HG03469 (cell line): ENCODE results near the gene FAM25G.
"Not testable (repeated sequence)": the region's sequence is repeated elsewhere in the genome, so short reads cannot be mapped to it uniquely, and the experiment has no call there.

ENCODE experiments used
- ATAC-seq: cut with Tn5 transposase; IDR thresholded peaks from one replicate; pipeline ENCODE4 v1.9.1; 2021; ENCODE audit warnings: mild to moderate bottlenecking, moderate library complexity, moderate number of reproducible peaks; ENCODE audit not compliant: unreplicated experiment

Gene FAM25G

DNA sequence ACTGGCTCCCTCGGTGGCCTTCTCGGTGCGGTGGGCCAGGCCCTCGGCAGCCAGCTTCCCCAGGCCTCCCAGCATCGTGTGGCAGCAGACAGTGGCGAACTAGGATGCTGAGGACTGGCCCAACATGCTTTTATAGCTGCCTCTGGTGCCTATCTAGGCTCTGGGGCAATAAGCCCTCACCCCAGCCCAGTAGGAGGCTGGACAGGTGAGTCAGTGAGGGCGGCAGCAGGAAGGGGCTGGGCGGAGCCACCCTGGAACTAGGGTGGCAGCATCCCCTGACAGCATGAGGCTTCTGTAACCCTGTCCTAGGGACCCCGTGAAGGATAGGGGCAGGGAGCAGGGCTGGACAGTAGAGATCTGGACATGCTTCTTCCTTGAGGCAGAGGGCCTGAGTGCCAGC is at the start of gene FAM25G:
FAM25G (minus strand) TSS at position 101 of the 400 bp plus-strand sequence; CDS start at position 75, 26 bp downstream.
- ATAC-seq: not testable (repeated sequence)

DNA sequence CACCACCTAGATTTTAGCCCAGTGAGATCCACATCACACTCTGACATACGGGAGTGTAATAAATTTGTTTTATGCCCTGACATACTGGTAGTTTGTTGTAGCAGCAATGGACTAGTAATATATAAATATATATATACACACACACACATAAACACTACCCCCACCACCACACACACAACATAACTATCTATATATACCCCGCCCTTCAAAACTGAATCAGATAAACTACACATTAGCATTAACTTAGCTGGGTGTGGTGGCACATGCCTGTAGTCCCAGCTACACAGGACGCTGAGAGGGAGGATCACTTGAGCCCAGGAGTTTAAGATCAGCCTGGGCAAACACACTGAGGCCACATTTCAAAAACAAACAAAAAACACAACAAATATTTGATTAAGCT is 44.9 kb upstream of the FAM25G start:
- not testable (repeated sequence) for ATAC-seq

DNA sequence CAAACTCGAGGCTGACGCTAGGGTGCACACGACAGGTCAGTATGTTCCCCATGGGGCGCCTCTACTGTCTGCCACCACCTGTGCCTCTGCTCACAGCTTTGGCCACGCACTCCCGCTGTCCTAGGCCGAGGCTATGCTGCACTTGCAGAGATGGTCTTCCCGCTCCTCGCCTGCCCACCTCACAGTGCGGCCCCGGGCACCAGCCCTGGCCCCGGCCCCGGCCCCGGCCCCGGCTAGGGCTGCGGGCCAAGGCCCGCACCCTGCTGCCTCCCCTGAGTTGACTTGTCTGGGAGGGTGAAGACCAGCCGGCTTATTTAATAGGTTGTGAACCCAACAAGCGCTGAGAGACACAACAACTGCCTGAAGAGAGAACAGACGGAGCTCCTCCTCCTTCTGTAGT is 32.0 kb upstream of the FAM25G start, which contains the start of gene AGAP9:
AGAP9 (minus strand) TSS at position 164 of the 400 bp plus-strand sequence; CDS start at position 52, 112 bp downstream.
- not testable (repeated sequence) for ATAC-seq

GRCh38 chr10:47502313-47502712 is 10.8 kb upstream of the FAM25G start:
- ATAC-seq: not testable (repeated sequence)

DNA sequence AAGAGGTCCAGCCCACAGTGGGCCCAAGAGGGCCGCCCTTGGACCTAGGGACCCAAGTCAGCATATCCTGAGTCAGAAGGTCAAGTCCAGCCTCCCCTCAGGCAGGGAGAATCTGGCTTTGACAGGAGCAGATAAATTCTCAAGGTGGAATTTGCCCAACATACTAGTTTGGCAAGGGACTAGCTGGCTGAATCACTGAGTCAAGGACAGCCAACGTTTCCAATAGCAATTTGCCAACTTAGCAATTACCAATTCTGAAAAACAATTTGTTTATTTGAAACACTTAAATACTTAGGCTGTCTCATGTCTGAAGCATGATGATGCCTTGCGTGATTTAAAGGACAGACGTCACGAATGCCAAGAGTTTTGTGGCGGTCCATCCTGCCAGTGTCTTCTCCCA is 2.7 kb upstream of the FAM25G start:
- not testable (repeated sequence) for ATAC-seq

- not testable (repeated sequence) for ATAC-seq
These were observed 1.9 kb downstream of the FAM25G start for GRCh38 chr10:47489630-47490029.

GRCh38 chr10:47485943-47486342 is 5.6 kb downstream of the FAM25G start:
- not testable (repeated sequence) for ATAC-seq

GRCh38 chr10:47484786-47485185 is 6.7 kb downstream of the FAM25G start:
- not testable (repeated sequence) for ATAC-seq

GRCh38 chr10:47483923-47484322 is 7.6 kb downstream of the FAM25G start, which contains the start of gene ANXA8:
Gene ANXA8, minus strand, starts transcription at chr10:47484115. Its CDS starts 182 bp downstream, at chr10:47483933.
- ATAC-seq: not testable (repeated sequence)

DNA sequence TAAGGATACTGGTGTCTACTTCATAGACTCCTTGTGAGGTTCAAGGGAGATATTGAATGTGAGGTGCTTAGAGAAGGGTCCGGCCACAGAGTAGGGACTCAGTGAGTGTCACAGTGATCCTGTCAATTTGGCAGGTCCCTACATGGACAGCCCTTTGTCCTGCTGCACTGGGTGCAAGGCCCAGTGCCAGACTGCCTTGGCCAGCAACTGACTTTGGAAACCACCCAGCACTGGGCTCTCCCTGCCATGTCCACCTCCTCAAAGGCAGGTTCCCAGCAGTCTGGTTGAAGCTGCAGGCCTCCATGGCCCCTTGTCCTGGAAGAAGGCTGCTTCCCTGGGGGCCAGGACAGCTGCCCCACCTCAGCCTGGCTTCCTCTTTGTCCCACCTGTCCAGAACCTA is 9.1 kb downstream of the FAM25G start:
- ATAC-seq: not testable (repeated sequence)

- not testable (repeated sequence) for ATAC-seq
These were observed 9.7 kb downstream of the FAM25G start for GRCh38 chr10:47481768-47482181.

GRCh38 chr10:47481182-47481766 is 10.2 kb downstream of the FAM25G start:
- not testable (repeated sequence) for ATAC-seq

DNA sequence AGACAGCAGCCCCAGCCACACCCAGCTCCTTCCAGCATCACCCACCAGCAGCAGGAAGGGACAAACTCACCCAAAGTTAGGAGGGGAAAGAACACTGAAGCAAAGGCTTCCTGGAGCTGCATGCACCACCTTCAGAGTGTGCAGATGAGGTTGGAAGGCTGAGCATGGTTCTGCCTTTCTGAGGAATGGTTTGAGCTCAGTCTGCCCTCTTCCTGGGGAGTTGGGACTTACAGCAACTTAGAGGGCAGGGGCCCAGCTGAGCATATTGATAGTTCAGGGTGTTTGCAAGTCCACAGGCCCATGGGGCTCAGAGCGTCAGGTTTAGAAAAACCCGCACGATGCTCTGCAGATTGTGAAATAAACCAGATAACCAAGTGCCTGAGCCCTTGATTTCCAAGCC is 11.4 kb downstream of the FAM25G start:
- not testable (repeated sequence) for ATAC-seq

GRCh38 chr10:47478114-47478513 is 13.4 kb downstream of the FAM25G start:
- ATAC-seq: not testable (repeated sequence)

DNA sequence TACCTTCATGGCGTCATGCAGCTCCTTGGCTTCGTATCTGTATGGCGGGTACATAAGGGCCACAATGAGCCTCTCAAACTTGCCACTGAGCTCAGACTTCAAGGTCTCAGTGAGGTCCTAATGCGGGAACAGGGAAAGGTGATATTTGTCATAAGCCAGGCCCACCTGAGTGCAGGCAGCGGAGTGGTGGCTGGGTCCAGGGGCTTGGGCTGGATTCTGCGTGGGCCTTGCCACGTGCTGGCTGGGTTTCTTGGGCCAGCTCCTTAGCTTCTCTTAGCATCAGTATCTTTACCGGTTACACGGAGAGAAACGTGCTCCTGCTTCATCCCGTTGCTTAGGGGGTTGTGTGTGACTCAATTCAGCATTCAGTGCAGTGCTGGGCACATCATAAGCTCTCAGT is 14.4 kb downstream of the FAM25G start:
- ATAC-seq: not testable (repeated sequence)

- not testable (repeated sequence) for ATAC-seq
These were observed 16.4 kb downstream of the FAM25G start for GRCh38 chr10:47475101-47475500.

- not testable (repeated sequence) for ATAC-seq
These were observed 18.0 kb downstream of the FAM25G start for GRCh38 chr10:47473516-47473915.

- ATAC-seq: peak; percentile 65
These were observed 18.9 kb downstream of the FAM25G start for GRCh38 chr10:47472647-47473046.

DNA sequence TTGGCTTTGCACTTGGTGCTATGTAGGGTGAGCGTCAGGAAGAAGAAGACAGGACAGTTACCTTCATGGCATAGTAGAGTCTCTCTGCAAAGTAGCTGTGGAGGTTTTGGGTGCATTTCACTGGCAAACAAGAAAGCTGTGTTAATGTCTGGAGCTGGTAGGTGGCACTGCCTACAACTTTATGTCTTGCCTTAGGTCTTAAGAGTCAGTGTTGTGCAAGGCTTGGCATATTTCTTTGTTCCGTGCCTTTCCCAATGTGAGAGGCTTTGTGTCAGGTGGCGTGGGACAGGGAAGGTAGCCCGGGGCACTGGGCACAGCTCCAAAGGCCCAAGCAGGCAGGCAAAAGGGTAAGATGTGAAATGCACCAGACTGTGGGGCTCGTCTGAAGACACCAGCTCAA is 19.4 kb downstream of the FAM25G start:
- not testable (repeated sequence) for ATAC-seq

DNA sequence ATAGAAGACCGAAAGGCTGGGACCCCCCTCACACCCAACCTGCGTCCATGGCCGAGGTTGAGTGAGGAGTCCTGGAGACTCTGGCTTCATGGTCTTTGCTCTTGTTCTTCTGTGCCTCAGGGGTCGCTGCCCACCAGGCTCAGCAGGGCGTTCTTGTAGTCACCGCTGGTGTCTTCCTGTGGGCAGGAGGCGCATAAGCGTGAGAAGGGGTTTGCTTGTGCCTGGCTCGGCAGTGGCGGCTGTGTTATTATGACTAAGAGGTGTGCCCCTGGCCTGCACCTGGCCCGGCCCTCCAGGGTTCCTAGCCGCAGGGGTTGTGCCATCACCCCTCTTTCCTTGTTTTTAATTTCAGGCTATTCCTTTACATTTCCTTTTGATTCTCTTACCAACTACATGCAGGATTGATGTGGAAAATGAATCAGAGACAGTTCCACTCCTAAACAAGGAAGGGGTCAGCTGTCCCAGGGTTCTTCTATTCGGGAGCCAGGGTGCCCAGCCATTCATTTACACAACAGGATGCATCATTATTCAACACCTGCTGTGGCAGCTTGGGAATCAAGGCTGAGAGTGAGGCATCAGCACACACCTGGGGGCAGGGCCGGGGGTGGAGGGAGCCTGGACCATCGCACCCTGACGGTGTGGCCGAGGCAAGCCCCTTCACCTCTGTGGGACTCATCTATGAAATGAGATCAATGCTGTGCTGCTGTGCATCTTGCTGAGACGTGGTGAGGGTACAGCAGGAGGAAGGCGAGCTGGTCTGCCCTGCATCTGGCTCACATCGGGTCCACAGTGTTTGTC is 22.6 kb downstream of the FAM25G start:
- not testable (repeated sequence) for ATAC-seq

DNA sequence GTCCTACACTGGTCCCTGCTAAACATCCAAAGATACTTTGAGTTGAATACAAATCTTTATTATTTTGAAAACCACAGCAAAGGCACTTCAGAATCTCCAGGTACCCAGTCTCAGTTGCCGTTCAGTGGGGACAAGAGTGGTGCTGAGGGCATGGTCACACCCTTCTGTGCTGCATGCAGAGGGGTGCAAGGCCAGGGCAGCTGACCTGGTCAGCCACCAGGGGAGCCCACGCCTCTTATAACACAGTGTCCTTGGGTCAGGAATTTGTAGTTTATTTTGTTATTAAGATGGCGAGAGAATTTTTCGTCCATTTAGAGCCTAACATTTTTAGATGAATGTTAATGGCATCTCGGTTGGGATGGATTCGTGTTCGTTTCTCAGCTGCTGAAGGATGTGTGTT is 23.5 kb downstream of the FAM25G start:
- not testable (repeated sequence) for ATAC-seq

GRCh38 chr10:47467458-47467857 is 24.0 kb downstream of the FAM25G start:
- ATAC-seq: not testable (repeated sequence)
